ENCODE data around the gene NPW. TPM values are rescaled to one million over a fixed set of nuclear protein-coding genes. Genes with fewer than 3 reads are reported as not detected.
A peak's percentile ranks its signal among the peaks of the same experiment; 100 is the strongest.

Gene NPW
- total and polyA plus RNA-seq, 9 of the 15 experiments (the other 6 are each of a cell fraction or from before 2014, with no cell fraction given) = 0.14 to 4.0 (median 2.6) TPM; not detected in 4

DNA sequence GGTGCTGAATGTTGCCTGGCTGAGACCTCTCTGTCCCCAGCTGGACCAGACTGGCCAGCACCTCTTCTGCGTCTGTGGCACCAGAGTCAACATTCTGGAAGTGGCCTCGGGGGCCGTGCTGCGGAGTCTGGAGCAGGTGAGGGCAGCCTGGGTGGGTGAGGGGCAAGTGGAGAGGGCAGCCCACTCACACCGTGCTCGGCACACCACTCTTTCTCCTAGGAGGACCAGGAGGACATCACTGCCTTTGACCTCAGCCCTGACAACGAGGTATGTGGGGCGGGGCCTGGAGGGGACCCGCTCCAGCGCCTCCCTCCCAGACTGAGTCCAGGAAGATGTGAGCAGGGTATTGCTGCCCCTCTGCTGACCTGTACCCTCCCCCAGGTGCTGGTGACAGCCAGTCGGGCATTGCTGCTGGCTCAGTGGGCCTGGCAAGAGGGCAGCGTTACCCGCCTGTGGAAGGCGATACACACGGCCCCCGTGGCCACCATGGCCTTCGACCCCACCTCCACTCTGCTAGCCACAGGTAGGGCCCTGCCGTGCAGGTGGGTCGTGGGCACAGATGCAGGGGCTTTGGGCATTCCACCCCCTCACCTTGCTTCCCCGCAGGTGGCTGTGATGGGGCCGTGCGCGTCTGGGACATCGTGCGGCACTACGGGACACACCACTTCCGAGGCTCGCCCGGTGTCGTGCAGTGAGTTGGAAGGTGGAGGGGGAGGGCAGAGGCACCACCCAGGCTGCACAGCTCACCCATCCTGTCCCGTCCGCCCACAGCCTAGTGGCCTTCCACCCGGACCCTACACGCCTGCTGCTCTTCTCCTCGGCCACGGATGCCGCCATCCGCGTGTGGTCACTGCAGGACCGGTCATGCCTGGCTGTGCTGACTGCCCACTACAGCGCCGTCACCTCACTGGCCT lies 45.2 kb upstream of the NPW start:
- DNase-seq (ENCODE audit: extremely low read depth in 1 of 4, low spot score in 3 of 4) (no peak), FAIRE-seq (no peak), ATAC-seq (no peak)
- Histone ChIP-seq H2AFZ (ENCODE audit: low read depth, low read length) (no peak overlapping the region), H3K27me3 (ENCODE audit: control insufficient read depth in 2 of 2, insufficient read depth in 2 of 2, low read length in 2 of 2) (no peaks in the 10 kb centered on the region), H3K9me1 (ENCODE audit: control insufficient read depth, insufficient read depth, low read length) (no peaks in the 10 kb centered on the region), H3K9me3 (replicated peaks; ENCODE audit: control insufficient read depth, insufficient read depth, low read depth, low read length) (no peaks in the 10 kb centered on the region), H3K27ac (ENCODE audit: extremely low read depth, low read depth, low read length) (no peak overlapping the region), H3K36me3 (ENCODE audit: control insufficient read depth, insufficient read depth, low read length) (peaks cover 59% of the 10 kb centered on the region; the same call in 2 of the 3 replicates), H3K4me3 (no peak overlapping the region), H3K4me1 (replicated peaks in 1 of 2; ENCODE audit: control insufficient read depth in 2 of 2, insufficient read depth in 2 of 2, low read length in 2 of 2) (peaks cover 7 to 80% of the 10 kb centered on the region in 2 experiments; a peak in 4 of 5 replicates), H4K20me1 (replicated peaks; ENCODE audit: control insufficient read depth, insufficient read depth, low read length) (no peaks in the 10 kb centered on the region), H3K79me2 (ENCODE audit: control insufficient read depth, insufficient read depth, low read length) (peaks cover 38% of the 10 kb centered on the region), H3K9ac (ENCODE audit: insufficient read depth in 1 of 2, low read depth in 2 of 2, low read length in 2 of 2) (peak overlapping the region in 1 of 2 experiments; percentile 56; a peak in 2 of 4 replicates), H3K4me2 (ENCODE audit: insufficient read depth, low read length) (no peak overlapping the region)
- no TSS peak for BruUV-seq (replicated peaks)
- WGBS (ENCODE audit: insufficient coverage, low coverage, missing lambda C conversion rate) = 96% methylated on average over 37 of the region's 42 CpGs
- intact Hi-C loops (cut with micrococcal nuclease) (no loop called here), in situ Hi-C loops (cut with MboI) (no loop called here)
- ChIA-PET POLR2A (interaction anchor here (0.6 to 1.8 kb wide), 5 partner anchors 8 to 113 kb away, joined by 3 to 10 read pairs (median 3); partner anchors contain the start of gene RPS2), CTCF (ENCODE audit: low intra/inter-chr PET ratio) (no interaction called here)
- no peak for TF ChIP-seq RFX5 (IDR thresholded peaks at IDR 0.05; ENCODE audit: low read depth, low read length)
- TF ChIP-seq CREB1 (IDR thresholded peaks at IDR 0.05) = no peak
- no peak for TF ChIP-seq CREB1 (CRISPR knock-in tag; IDR thresholded peaks at IDR 0.05)
- TF ChIP-seq GABPA (tag; conservative IDR thresholded peaks at IDR 0.05; ENCODE audit: low read depth) = no peak
- TF ChIP-seq, protein P1, sequence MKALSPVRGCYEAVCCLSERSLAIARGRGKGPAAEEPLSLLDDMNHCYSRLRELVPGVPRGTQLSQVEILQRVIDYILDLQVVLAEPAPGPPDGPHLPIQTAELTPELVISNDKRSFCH (CRISPR knock-in tag; IDR thresholded peaks at IDR 0.05) = no peak
- TF ChIP-seq, protein P1 (tag; IDR thresholded peaks at IDR 0.05) = no peak

Data from K562 (cell line).